C4-2B (cell line): ENCODE data around the gene LMBR1.
"Not testable (repeated sequence)": the region's sequence is repeated elsewhere in the genome, so short reads cannot be mapped to it uniquely, and the experiment has no call there.

Experiments used
- H3K27ac ChIP-seq: fragments of 450-650 bp; 2 replicates; pipeline ENCODE4 v1.5.1; 2017
- CTCF ChIP-seq: fragments of 450-650 bp; conservative IDR thresholded peaks from 2 replicates; pipeline ENCODE4 v1.5.1; 2017; ENCODE audit warnings: mild to moderate bottlenecking
- ZFX ChIP-seq: fragments of 450-650 bp; IDR thresholded peaks from 2 replicates; pipeline ENCODE4 v1.6.1; 2017

The LMBR1 gene

GRCh38 chr7:156865493-156865892 is 27.5 kb downstream of the LMBR1 start:
- TF ChIP-seq CTCF (no peak), ZFX (no peak)
- no peak overlapping the region for H3K27ac ChIP-seq

GRCh38 chr7:156862022-156862421 is 31.0 kb downstream of the LMBR1 start:
- not testable (repeated sequence) for H3K27ac ChIP-seq

- TF ChIP-seq CTCF (no peak), ZFX (no peak)
- no peak overlapping the region for H3K27ac ChIP-seq
Measured at GRCh38 chr7:156861212-156861611, 31.8 kb downstream of the LMBR1 start.

- not testable (repeated sequence) for H3K27ac ChIP-seq
Measured at GRCh38 chr7:156860099-156860498, 32.9 kb downstream of the LMBR1 start.

GRCh38 chr7:156858523-156858922 is 34.5 kb downstream of the LMBR1 start:
- no peak for TF ChIP-seq ZFX
- no peak for TF ChIP-seq CTCF
- no peak overlapping the region for H3K27ac ChIP-seq

GRCh38 chr7:156857757-156858156 is 35.2 kb downstream of the LMBR1 start:
- TF ChIP-seq CTCF (no peak), ZFX (no peak)
- no peak overlapping the region for H3K27ac ChIP-seq

GRCh38 chr7:156854654-156855053 is 38.3 kb downstream of the LMBR1 start:
- TF ChIP-seq CTCF (no peak), ZFX (no peak)
- H3K27ac ChIP-seq, result no peak overlapping the region

- H3K27ac ChIP-seq, result no peak overlapping the region
- TF ChIP-seq ZFX, result no peak
- TF ChIP-seq CTCF, result no peak
Measured at GRCh38 chr7:156848979-156849378, 44.0 kb downstream of the LMBR1 start.
